ENCODE results near the gene ABHD17A.

ABHD17A gene

DNA sequence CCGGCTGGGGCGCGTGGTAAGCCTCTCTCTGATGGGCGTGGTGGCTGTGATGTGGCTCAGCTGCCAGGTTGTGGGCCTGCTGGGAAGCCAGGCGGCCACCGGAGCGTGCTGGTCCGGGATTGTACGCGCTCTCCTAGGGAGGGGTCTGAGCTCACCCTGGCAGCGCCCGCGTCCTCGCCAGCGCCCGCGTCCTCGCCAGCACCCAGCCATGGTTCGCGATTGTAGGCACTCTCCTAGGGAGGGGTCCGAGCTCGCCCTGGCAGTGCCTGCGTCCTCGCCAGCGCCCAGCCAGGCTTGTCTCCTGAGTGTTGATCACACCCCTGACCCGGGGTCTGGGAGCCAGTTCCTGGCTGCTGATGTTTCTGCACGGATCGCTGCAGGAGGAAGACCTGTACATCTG lies 33.7 kb upstream of the ABHD17A start:
- Histone ChIP-seq H3K9ac (ENCODE audit: low read length) (no peak overlapping the region), H3K4me1 (ENCODE audit: low read length) (peaks cover 10% of the 10 kb centered on the region), H3K36me3 (replicated peaks; ENCODE audit: insufficient read depth, low read length) (no peaks in the 10 kb centered on the region), H3K4me3 (ENCODE audit: low read length) (no peak overlapping the region), H3K79me2 (ENCODE audit: low read length) (peaks cover 11% of the 10 kb centered on the region), H3K9me3 (replicated peaks; ENCODE audit: insufficient read depth, low read length) (no peaks in the 10 kb centered on the region), H2AFZ (ENCODE audit: low read length) (no peak overlapping the region), H3K27ac (ENCODE audit: low read length) (no peak overlapping the region), H4K20me1 (ENCODE audit: insufficient read depth, low read length) (no peaks in the 10 kb centered on the region), H3K27me3 (replicated peaks; ENCODE audit: insufficient read depth, low read length) (no peaks in the 10 kb centered on the region), H3K4me2 (ENCODE audit: low read depth, low read length) (no peak overlapping the region), H3F3A (ENCODE audit: insufficient read depth, low read length) (peaks cover 16% of the 10 kb centered on the region), H3K9me2 (replicated peaks; ENCODE audit: insufficient read depth, low read length) (no peaks in the 10 kb centered on the region)
- DNase-seq, result no peak
- TF ChIP-seq EZH2 (optimal IDR thresholded peaks at IDR 0.05; ENCODE audit: low read depth, low read length) (no peak), EZH2phosphoT487 (IDR thresholded peaks at IDR 0.05; ENCODE audit: low read length) (no peak)
- TF ChIP-seq, protein P1, sequence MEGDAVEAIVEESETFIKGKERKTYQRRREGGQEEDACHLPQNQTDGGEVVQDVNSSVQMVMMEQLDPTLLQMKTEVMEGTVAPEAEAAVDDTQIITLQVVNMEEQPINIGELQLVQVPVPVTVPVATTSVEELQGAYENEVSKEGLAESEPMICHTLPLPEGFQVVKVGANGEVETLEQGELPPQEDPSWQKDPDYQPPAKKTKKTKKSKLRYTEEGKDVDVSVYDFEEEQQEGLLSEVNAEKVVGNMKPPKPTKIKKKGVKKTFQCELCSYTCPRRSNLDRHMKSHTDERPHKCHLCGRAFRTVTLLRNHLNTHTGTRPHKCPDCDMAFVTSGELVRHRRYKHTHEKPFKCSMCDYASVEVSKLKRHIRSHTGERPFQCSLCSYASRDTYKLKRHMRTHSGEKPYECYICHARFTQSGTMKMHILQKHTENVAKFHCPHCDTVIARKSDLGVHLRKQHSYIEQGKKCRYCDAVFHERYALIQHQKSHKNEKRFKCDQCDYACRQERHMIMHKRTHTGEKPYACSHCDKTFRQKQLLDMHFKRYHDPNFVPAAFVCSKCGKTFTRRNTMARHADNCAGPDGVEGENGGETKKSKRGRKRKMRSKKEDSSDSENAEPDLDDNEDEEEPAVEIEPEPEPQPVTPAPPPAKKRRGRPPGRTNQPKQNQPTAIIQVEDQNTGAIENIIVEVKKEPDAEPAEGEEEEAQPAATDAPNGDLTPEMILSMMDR (IDR thresholded peaks at IDR 0.05; ENCODE audit: low read length), result no peak

DNA sequence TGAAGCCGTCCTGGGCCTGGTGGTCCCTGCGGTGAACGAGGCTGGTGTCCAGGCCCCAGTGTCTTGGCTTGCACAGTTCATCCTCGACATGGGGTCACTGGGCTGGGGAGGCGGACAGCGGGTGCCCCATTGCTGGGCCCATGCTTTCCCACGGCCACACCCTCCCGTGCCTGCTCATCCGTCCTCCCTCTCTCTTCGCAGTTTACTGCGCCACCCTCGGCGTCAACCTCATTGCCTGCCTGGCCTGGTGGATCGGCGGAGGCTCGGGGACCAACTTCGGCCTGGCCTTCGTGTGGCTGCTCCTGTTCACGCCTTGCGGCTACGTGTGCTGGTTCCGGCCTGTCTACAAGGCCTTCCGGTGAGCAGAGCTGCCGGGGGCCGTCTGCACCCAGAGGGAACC lies 32.6 kb upstream of the ABHD17A start:
- no peak overlapping the region for H3K4me3 ChIP-seq (ENCODE audit: low read length)
- TF ChIP-seq, protein P1 (IDR thresholded peaks at IDR 0.05; ENCODE audit: low read length), result no peak
- no peak for TF ChIP-seq EZH2phosphoT487 (IDR thresholded peaks at IDR 0.05; ENCODE audit: low read length)
- no peak for TF ChIP-seq EZH2 (optimal IDR thresholded peaks at IDR 0.05; ENCODE audit: low read depth, low read length)
- H3K9me2 ChIP-seq (replicated peaks; ENCODE audit: insufficient read depth, low read length), result no peaks in the 10 kb centered on the region
- H2AFZ ChIP-seq (ENCODE audit: low read length), result no peak overlapping the region
- H3K4me1 ChIP-seq (ENCODE audit: low read length), result peaks cover 3% of the 10 kb centered on the region
- no peak overlapping the region for H3K4me2 ChIP-seq (ENCODE audit: low read depth, low read length)
- no peaks in the 10 kb centered on the region for H3K9me3 ChIP-seq (replicated peaks; ENCODE audit: insufficient read depth, low read length)
- H3K9ac ChIP-seq (ENCODE audit: low read length), result no peak overlapping the region
- no peak overlapping the region for H3K27ac ChIP-seq (ENCODE audit: low read length)
- 0 out of 2 replicates have a peak, but pooled peaks cover 2% of the 10 kb centered on the region for H3K36me3 ChIP-seq (replicated peaks; ENCODE audit: insufficient read depth, low read length)
- no peaks in the 10 kb centered on the region for H4K20me1 ChIP-seq (ENCODE audit: insufficient read depth, low read length)
- H3F3A ChIP-seq (ENCODE audit: insufficient read depth, low read length), result peaks cover 5% of the 10 kb centered on the region; the same call in 1 of the 2 replicates
- H3K79me2 ChIP-seq (ENCODE audit: low read length), result peaks cover 22% of the 10 kb centered on the region
- no peaks in the 10 kb centered on the region for H3K27me3 ChIP-seq (replicated peaks; ENCODE audit: insufficient read depth, low read length)
- DNase-seq, result no peak

DNA sequence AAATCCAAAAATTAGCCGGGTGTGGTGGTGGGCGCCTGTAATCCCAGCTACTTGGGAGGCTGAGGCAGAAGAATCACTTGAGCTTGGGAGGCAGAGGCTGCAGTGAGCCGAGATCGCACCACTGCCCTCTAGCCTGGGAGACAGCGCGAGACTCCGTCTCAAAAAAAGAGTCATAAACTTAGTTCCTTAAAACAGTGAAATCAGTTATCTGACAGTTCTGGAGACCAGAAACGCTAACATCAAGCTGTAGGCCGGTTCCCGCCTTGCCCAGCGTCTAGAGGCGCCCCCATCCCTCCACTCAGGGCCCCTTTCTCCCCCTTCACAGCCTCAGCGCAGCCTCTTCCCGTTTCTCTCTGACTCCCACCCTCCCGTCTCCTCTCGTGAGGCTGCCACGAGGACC lies 31.9 kb upstream of the ABHD17A start:
- TF ChIP-seq, protein P1 (IDR thresholded peaks at IDR 0.05; ENCODE audit: low read length), result no peak
- TF ChIP-seq EZH2phosphoT487 (IDR thresholded peaks at IDR 0.05; ENCODE audit: low read length) (no peak), EZH2 (optimal IDR thresholded peaks at IDR 0.05; ENCODE audit: low read depth, low read length) (no peak)
- no peak overlapping the region for H3K4me2 ChIP-seq (ENCODE audit: low read depth, low read length)
- H4K20me1 ChIP-seq (ENCODE audit: insufficient read depth, low read length), result no peaks in the 10 kb centered on the region
- H3K27me3 ChIP-seq (replicated peaks; ENCODE audit: insufficient read depth, low read length), result no peaks in the 10 kb centered on the region
- no peak for DNase-seq
- peaks cover 28% of the 10 kb centered on the region for H3K79me2 ChIP-seq (ENCODE audit: low read length)
- H3K9me3 ChIP-seq (replicated peaks; ENCODE audit: insufficient read depth, low read length), result no peaks in the 10 kb centered on the region
- no peaks in the 10 kb centered on the region for H3K4me1 ChIP-seq (ENCODE audit: low read length)
- no peak overlapping the region for H3K9ac ChIP-seq (ENCODE audit: low read length)
- H3F3A ChIP-seq (ENCODE audit: insufficient read depth, low read length), result no peaks in the 10 kb centered on the region
- no peak overlapping the region for H3K27ac ChIP-seq (ENCODE audit: low read length)
- H3K36me3 ChIP-seq (replicated peaks; ENCODE audit: insufficient read depth, low read length), result 0 out of 2 replicates have a peak, but pooled peaks cover 2% of the 10 kb centered on the region
- H3K4me3 ChIP-seq (ENCODE audit: low read length), result no peak overlapping the region
- no peaks in the 10 kb centered on the region for H3K9me2 ChIP-seq (replicated peaks; ENCODE audit: insufficient read depth, low read length)
- H2AFZ ChIP-seq (ENCODE audit: low read length), result no peak overlapping the region
